Esophagus (tissue), 2 donors: ENCODE measurements around the gene ADGRB3. TPM values are rescaled to one million over a fixed set of nuclear protein-coding genes. Genes with fewer than 3 reads are reported as not detected.

ENCODE experiments used
- H3K27ac ChIP-seq, 2 donors: one replicate each; pipeline ENCODE4 v1.5.1; 2013; ENCODE audit warnings: low read depth in 2 of 2, mild to moderate bottlenecking in 2 of 2, inconsistent platforms in 1 of 2, low read length in 1 of 2, moderate library complexity in 1 of 2
- H3K27me3 ChIP-seq, 2 donors: one replicate each; pipeline ENCODE4 v1.6.1; 2013; ENCODE audit warnings: low read length in 2 of 2, control low read depth in 1 of 2, mild to moderate bottlenecking in 1 of 2; ENCODE audit not compliant: insufficient read depth in 2 of 2, control insufficient read depth in 1 of 2
- H3K36me3 ChIP-seq, 2 donors: one replicate each; pipeline ENCODE4 v1.6.1; 2013; ENCODE audit warnings: low read length in 1 of 2; ENCODE audit not compliant: control insufficient read depth in 2 of 2, insufficient read depth in 2 of 2
- H3K4me1 ChIP-seq, 2 donors: one replicate each; pipeline ENCODE4 v1.6.1; 2013; ENCODE audit warnings: low read length in 1 of 2; ENCODE audit not compliant: control insufficient read depth in 2 of 2, insufficient read depth in 2 of 2
- H3K4me3 ChIP-seq, 2 donors: one replicate each; pipeline ENCODE4 v1.5.1; 2013; ENCODE audit warnings: low read length in 2 of 2, mild to moderate bottlenecking in 2 of 2, low read depth in 1 of 2, moderate library complexity in 1 of 2
- H3K9me3 ChIP-seq, 2 donors: one replicate each; pipeline ENCODE4 v1.6.1; 2013; ENCODE audit warnings: mild to moderate bottlenecking in 2 of 2, low read depth in 1 of 2, low read length in 1 of 2, moderate library complexity in 1 of 2; ENCODE audit not compliant: control insufficient read depth in 2 of 2, insufficient read depth in 1 of 2
- WGBS, 2 donors: extraction: QIAGEN DNeasy Blood & Tissue Kit; methylation state at CpG; one replicate each; pipeline ENCODE4 v1.1.7; 2013; 5-methylcytosine and 5-hydroxymethylcytosine counted together
- polyA plus RNA-seq, 2 donors: library from polyadenylated mRNA; stranded (reverse); fragments of 200-250 nt; gene quantifications; one replicate each; pipeline ENCODE4 v1.2.3, GENCODE V29; 2013
- donor health status: healthy with polysubstance abuse.
- donor health status: Bipolar disorder and iron deficiency.

ADGRB3 gene
- polyA plus RNA-seq, 2 donors, result 0.08 to 0.14 TPM

GRCh38 chr6:68757821-68758220 is 122.7 kb downstream of the ADGRB3 start:
- Histone ChIP-seq H3K27ac (no peak overlapping the region), H3K4me1 (no peaks in the 10 kb centered on the region), H3K4me3 (no peak overlapping the region), H3K36me3 (no peaks in the 10 kb centered on the region), H3K9me3 (no peaks in the 10 kb centered on the region), H3K27me3 (no peaks in the 10 kb centered on the region)
- WGBS, 2 donors, result 71 to 73% methylated on average over 1 of the region's 1 CpG

- Histone ChIP-seq H3K27me3 (no peaks in the 10 kb centered on the region), H3K36me3 (no peaks in the 10 kb centered on the region), H3K9me3 (no peaks in the 10 kb centered on the region), H3K4me1 (no peaks in the 10 kb centered on the region), H3K27ac (no peak overlapping the region), H3K4me3 (no peak overlapping the region)
These were observed 123.5 kb downstream of the ADGRB3 start for GRCh38 chr6:68758559-68758958.

GRCh38 chr6:68760485-68760884 is 125.4 kb downstream of the ADGRB3 start:
- no peak overlapping the region for H3K4me3 ChIP-seq
- no peaks in the 10 kb centered on the region for H3K27me3 ChIP-seq
- H3K9me3 ChIP-seq, result no peaks in the 10 kb centered on the region
- H3K4me1 ChIP-seq, result no peaks in the 10 kb centered on the region
- no peaks in the 10 kb centered on the region for H3K36me3 ChIP-seq
- H3K27ac ChIP-seq, result no peak overlapping the region
- 55 to 58% methylated on average over 2 of the region's 2 CpGs for WGBS, 2 donors

GRCh38 chr6:68760941-68761676 is 126.0 kb downstream of the ADGRB3 start:
- no peak overlapping the region for H3K27ac ChIP-seq
- no peak overlapping the region for H3K4me3 ChIP-seq
- no peaks in the 10 kb centered on the region for H3K4me1 ChIP-seq
- no peaks in the 10 kb centered on the region for H3K27me3 ChIP-seq
- WGBS, 2 donors, result 70 to 73% methylated on average over 8 of the region's 8 CpGs
- H3K36me3 ChIP-seq, result no peaks in the 10 kb centered on the region
- no peaks in the 10 kb centered on the region for H3K9me3 ChIP-seq

- Histone ChIP-seq H3K4me3 (no peak overlapping the region), H3K36me3 (no peaks in the 10 kb centered on the region), H3K4me1 (no peaks in the 10 kb centered on the region), H3K9me3 (no peaks in the 10 kb centered on the region), H3K27ac (no peak overlapping the region), H3K27me3 (no peaks in the 10 kb centered on the region)
- WGBS, 2 donors, result 72 to 82% methylated on average over 2 of the region's 2 CpGs
These were observed 126.9 kb downstream of the ADGRB3 start for GRCh38 chr6:68761985-68762384.

- Histone ChIP-seq H3K36me3 (no peaks in the 10 kb centered on the region), H3K4me1 (no peaks in the 10 kb centered on the region), H3K4me3 (no peak overlapping the region), H3K27ac (no peak overlapping the region), H3K9me3 (no peaks in the 10 kb centered on the region), H3K27me3 (no peaks in the 10 kb centered on the region)
These were observed 136.3 kb downstream of the ADGRB3 start for GRCh38 chr6:68771426-68771825.

GRCh38 chr6:68774843-68775242 is 139.8 kb downstream of the ADGRB3 start:
- no peak overlapping the region for H3K27ac ChIP-seq
- H3K9me3 ChIP-seq, result no peaks in the 10 kb centered on the region
- no peak overlapping the region for H3K4me3 ChIP-seq
- 50 to 77% methylated on average over 1 of the region's 1 CpG for WGBS, 2 donors
- H3K27me3 ChIP-seq, result no peaks in the 10 kb centered on the region
- H3K36me3 ChIP-seq, result no peaks in the 10 kb centered on the region
- no peaks in the 10 kb centered on the region for H3K4me1 ChIP-seq

GRCh38 chr6:68776354-68776753 is 141.3 kb downstream of the ADGRB3 start:
- H3K36me3 ChIP-seq, result no peaks in the 10 kb centered on the region
- no peak overlapping the region for H3K4me3 ChIP-seq
- WGBS, 2 donors, result 58 to 64% methylated on average over 2 of the region's 2 CpGs
- H3K27me3 ChIP-seq, result no peaks in the 10 kb centered on the region
- H3K9me3 ChIP-seq, result no peaks in the 10 kb centered on the region
- no peak overlapping the region for H3K27ac ChIP-seq
- no peaks in the 10 kb centered on the region for H3K4me1 ChIP-seq

- Histone ChIP-seq H3K4me1 (no peaks in the 10 kb centered on the region), H3K4me3 (no peak overlapping the region), H3K9me3 (no peaks in the 10 kb centered on the region), H3K36me3 (no peaks in the 10 kb centered on the region), H3K27me3 (no peaks in the 10 kb centered on the region), H3K27ac (no peak overlapping the region)
These were observed 142.9 kb downstream of the ADGRB3 start for GRCh38 chr6:68777956-68778355.

- Histone ChIP-seq H3K36me3 (no peaks in the 10 kb centered on the region), H3K27ac (no peak overlapping the region), H3K4me1 (no peaks in the 10 kb centered on the region), H3K4me3 (no peak overlapping the region), H3K27me3 (no peaks in the 10 kb centered on the region), H3K9me3 (no peaks in the 10 kb centered on the region)
- WGBS, 2 donors, result 46% methylated on average over 5 of the region's 5 CpGs
These were observed 143.4 kb downstream of the ADGRB3 start for GRCh38 chr6:68778356-68779020.
